Measurements from ENCODE around the gene AREG.

DNA sequence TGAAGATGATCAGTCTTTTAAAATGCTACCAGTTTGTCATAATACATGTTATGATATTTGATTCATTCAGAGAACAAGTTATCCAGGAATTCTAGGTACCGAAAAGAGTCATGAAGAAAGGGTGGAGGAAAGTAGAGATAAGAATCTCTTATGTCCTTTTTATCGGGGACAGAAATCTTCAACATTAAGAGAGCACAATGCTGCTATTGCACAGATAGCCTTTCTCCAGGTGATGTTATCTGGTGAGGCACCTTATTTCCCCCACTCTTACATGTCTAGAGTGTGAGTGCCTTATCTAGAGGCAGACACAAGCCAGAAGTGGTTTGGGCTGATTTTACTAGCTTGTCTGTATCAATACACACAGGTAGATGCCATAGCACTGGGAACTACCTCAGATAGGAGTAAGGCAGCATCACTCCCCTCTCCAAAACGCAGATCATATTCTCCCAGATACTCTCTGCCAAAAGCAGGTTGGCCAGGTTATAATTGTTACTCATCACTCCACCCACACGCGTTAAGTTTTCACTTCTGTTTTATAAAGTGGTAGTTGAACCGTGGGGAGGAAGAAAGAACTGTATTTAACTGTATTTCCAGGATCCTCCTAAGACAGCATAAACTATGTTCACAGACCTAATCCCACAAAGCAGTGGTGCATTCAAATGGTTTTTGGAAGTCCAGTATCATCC is 38.4 kb downstream of the AREG start:
- TF ChIP-seq, protein P1, sequence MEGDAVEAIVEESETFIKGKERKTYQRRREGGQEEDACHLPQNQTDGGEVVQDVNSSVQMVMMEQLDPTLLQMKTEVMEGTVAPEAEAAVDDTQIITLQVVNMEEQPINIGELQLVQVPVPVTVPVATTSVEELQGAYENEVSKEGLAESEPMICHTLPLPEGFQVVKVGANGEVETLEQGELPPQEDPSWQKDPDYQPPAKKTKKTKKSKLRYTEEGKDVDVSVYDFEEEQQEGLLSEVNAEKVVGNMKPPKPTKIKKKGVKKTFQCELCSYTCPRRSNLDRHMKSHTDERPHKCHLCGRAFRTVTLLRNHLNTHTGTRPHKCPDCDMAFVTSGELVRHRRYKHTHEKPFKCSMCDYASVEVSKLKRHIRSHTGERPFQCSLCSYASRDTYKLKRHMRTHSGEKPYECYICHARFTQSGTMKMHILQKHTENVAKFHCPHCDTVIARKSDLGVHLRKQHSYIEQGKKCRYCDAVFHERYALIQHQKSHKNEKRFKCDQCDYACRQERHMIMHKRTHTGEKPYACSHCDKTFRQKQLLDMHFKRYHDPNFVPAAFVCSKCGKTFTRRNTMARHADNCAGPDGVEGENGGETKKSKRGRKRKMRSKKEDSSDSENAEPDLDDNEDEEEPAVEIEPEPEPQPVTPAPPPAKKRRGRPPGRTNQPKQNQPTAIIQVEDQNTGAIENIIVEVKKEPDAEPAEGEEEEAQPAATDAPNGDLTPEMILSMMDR (conservative IDR thresholded peaks at IDR 0.05 in 1 of 2, IDR thresholded peaks at IDR 0.05 in 1 of 2; ENCODE audit: extremely low read depth in 1 of 2, insufficient read depth in 1 of 2, low read depth in 1 of 2, low read length in 2 of 2) = no peak
- no peak for TF ChIP-seq EZH2 (IDR thresholded peaks at IDR 0.05; ENCODE audit: borderline replicate concordance, low read length)

Measured in mammary epithelial cell (primary cell).